ENCODE data around the gene SESN1.
"Not testable (repeated sequence)": the region's sequence is repeated elsewhere in the genome, so short reads cannot be mapped to it uniquely, and the experiment has no call there.

Gene SESN1

DNA sequence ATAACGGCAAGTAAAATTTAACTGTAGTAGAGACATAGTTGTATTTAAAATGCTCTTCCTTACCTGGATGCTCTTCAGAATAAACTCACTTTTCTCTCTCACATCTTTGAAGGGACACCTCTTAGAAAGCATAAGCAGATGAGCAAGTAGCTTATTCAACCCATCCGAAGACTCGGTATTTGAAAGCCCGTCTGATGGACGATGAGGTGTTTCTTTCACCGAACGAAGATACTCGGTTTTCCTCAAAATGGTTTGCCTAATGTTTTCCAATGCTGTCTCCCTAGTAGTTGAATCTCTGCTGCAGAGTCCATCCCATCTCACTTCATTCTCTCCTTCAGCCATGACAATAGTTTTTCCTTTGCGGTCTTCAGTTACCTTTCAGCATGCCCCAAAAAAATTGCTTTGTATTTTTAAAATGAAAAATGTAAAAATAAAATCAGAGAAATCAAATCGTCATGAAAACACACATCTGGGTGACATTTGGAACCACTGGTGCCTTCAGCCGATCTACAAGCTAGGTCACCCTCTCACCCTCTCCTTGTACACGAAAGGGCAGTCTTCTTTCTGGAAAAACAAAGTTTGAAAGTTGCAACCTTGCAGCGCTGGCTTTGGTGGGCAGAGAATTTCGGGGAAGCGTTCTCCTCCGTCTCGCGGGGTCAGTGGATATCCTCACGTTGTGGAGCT is 772 bp downstream of the SESN1 start:
- no peak for DNase-seq

DNA sequence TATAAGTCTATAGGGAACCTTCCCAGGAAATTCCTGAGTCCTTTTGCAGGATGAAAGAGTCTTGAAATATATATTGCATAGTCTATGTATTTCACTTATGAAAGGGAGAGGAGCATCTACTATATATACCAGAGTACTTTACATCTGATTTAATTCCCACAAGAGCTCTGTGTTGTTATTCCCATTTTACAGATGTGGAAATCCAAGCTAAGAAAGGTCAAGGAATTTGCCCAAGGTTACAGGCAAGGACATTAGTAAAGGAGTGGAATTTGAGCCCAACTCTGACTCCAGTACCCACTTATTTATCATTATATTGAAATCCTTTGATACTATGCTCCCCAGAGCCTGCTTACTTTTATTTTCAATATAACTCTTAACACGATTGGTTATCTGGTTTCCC is 2.6 kb downstream of the SESN1 start:
- DNase-seq = no peak

DNA sequence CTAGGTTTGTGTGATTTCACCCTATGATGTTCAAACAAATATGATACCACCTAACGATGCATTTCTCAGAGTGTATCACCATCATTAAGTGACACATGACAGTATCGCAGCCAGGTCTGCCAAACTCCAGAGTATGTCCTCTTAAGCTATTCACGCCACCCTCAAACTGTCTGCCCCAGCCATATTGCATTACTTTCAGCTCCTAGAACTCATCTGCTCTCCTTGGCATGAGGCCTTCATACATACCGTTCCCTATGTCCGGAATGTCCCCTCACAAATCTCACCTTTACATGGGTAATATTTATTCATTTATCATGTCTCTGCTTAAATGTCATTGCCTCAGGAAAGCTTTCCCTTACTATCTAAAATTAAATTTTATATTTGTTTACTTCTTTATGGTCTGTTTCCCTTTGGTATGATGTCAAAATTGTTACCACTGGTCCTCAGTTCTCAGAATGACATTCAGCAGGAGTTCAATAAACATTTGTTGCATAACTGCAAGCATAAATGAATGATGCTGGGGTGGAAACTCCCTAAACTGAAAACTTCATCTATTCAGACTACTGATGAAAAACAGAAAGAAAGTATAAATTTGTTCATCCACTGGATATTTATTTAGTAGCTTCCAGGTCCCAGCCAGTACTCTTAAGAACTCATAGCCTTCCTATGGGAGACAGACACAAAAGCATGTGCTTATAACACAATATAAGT is 3.2 kb downstream of the SESN1 start:
- no peak for DNase-seq

DNA sequence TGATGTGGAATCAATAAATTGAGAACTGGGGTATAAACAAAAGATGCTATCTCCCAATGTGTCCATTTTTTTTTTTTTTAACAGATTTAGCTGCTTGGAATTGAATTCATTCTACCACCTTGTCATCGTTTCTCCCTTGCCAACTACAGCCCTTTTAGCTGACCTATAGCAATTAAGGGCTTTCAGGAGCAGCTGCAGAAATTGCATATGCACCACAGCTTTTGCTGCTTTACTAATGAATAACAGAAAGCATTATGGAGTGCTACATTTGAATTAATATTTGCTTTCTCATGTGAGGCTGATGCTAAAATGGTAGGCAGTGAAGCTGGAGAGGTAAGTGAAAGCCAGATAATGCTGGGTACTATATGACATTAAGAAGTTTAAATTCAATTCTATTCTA is 5.7 kb downstream of the SESN1 start:
- DNase-seq = no peak

DNA sequence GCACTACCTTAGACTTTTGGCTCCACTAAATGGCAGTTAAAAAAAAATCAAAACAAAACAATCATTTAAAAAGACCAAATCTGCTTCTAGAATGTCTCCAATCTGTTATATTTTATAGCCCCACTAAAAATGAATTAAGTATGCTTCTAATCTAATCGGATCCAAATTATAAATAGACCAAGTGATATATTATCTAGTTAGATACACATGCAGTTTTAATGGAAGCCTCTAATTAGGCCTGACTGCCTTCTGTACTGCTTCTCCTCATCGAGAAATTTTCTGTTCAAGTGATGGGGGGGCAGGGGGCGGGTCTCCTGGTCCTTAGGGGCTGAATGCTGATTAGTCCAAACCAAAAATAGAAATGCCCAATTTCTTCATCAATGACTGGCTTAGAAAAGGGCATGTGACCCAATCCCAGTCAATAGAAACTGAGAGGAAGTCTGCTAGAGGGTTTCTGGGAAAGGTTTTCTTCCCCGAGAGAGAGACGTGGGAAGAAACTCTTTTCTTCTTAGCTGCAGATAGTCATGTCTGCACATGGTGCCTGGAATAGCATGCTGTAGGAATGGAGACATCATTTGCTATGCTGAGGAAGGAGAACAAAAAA is 6.9 kb downstream of the SESN1 start:
- DNase-seq = no peak

DNA sequence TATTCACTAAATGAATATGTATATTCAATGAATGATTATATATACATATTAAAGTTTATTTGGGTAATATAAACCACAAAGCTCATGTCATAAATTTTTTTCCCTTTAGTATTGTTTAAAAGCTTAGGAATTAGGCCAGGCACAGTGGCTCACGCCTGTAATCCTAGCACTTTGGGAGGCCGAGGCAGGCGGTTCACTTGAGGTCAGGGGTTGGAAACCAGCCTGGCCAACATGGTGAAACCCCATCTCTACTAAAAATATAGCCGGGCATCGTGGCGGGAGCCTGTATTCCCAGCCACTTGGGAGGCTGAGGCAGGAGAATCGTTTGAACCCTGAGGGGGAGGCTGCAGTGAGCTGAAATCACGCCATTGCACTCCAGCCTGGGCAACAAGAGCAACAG is 10.5 kb downstream of the SESN1 start:
- DNase-seq = not testable (repeated sequence)

DNA sequence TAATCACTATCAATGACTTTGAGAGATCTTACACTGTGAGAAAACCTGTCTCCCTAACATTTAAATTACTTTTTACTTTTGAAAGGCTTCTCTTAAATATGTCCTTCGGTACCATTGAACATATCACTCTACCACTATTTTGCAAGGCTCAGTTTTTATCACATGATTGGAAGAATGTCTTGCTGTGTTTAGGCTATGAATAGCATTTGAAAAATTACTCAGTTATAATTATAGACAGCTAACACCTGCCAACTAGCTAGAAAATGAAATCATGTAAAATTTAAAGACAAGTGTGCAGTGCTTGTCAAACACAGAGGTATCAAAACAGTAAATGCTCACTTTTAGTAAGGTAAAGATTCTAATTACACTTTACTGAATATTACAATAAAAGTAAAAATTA is 11.0 kb downstream of the SESN1 start:
- no peak for DNase-seq

DNA sequence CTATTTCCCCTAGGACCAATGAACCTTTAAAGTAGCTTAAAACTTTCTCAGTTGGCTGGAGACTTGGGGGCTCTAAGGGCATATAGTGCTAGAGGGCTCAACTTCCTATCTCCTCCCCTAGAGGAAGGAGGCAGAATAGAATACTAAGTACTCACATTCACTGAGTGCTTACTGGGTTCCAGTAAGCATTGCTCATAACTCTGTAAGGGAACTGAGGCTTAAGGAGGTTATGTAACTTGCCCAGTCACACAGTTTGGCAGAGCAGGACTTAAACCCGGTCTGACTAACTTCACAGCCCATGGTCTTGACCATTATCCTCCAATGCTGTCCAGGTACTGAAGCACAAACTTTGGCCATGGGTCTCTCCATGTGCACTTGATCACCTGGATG is 12.5 kb downstream of the SESN1 start:
- no peak for DNase-seq

DNA sequence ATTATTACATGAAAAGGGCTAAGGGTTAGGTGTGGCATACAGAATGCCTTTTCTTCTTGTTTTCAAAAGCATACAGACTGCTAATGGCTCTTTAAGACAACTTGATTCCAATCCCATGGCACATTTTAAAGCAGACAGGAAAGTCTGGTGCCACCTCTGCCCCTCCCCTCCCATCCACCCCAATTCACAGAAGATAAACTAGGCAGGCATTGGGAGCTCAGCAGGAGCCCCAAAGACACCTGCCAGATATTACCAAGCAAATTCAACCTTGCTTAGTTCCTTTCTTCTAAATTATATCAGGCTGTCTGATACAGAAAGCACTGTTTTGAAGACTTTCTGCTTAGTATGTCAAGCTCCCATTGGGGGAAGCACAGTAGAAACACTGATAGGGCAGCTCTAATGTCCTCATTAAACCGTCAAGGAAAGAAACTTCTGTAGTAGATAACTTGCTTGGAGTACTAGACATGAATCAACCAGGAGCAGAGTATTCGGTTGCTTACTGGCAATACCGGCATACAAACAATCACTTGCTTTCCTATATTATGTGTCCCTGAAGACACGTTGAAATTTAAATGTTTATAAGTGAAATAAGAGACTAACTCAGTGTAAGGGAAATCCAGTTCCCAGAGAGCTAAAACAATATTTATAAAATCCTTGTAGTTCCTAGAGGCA is 13.0 kb downstream of the SESN1 start:
- DNase-seq = no peak

DNA sequence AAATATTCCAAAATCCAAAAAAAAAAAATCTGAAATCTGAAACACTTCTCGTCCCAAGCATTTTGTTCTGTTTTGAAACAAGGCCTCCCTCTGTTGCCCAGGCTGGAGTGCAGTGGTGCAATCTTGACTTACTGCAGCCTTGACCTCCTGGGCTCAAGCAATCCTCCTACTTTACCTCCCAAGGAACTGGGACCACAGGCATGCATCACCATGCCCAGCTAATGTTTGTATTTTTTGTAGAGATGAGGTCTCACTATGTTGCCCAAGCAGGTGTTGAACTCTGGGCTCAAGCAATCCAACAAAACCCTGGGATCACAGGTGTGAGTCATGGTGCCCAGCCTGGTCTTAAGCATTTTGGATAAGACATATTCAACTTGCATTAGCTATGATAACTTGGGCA is 13.6 kb downstream of the SESN1 start:
- DNase-seq = no peak

DNA sequence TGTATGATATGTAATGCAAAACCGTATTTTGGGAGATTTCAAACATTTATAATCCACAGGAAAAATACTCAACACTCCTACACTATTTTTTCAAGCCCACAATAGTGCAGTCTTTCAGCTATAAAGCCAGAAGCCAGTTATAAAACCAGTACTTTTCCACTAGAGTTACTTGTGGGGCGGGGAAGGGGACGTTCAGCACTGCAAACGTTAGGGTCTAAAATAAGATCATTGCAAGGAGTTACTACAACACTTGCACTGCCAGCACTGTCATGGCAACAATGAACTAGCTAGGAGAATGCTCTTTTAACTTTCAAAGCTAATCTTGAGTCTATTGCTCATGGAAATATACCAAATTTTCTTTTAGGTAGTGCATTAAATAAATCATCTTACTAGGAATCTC is 14.7 kb downstream of the SESN1 start:
- no peak for DNase-seq

DNA sequence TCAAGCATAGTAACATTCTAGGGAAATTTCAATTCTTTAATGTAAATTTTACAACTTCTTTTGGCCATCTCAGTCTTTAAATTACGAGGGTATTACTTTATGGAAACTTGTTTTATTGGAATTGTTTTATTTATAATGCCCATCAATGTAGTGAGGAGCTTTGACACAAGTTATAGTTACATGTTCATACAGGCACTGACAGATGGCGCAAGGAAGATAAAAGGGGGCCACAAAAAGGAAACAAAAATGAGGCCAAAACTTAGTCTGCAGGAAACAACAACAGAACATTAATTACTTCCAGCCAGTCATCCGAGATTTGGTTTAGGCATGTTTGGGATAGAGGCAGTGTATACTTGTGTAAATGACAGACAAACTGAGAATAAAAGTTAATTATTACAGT is 18.3 kb downstream of the SESN1 start:
- DNase-seq = no peak

DNA sequence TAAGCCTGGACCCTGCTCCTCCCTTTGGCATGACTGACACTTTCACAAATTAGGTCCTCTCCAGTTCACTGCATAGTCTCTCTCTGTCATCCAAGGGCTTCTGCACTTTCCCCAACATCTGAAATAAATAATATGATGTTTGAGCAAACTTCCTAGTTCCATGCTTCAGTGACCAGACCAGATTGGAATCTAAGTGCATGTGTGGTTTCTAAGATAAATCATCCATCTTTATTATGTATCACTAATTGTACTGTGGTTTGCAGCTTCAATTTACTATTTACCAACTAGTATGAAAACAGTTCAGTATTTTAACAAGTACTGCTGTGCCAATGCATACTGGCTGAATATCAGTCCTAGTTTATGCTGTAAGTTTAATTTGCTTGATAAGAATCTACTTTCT is 18.7 kb downstream of the SESN1 start:
- DNase-seq = no peak

DNA sequence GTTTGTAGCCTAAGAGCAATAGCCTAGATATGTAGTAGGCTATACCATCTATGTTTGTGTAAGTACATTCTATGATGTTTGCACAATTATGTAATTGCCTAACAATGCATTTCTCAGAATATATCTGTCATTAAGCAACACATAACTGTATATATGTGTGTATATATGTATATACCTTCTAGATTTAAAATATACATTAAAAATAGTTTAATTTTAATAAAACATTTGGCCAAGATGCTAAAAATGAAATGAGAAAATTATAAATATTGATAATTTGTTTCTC is 20.6 kb downstream of the SESN1 start:
- DNase-seq = no peak

DNA sequence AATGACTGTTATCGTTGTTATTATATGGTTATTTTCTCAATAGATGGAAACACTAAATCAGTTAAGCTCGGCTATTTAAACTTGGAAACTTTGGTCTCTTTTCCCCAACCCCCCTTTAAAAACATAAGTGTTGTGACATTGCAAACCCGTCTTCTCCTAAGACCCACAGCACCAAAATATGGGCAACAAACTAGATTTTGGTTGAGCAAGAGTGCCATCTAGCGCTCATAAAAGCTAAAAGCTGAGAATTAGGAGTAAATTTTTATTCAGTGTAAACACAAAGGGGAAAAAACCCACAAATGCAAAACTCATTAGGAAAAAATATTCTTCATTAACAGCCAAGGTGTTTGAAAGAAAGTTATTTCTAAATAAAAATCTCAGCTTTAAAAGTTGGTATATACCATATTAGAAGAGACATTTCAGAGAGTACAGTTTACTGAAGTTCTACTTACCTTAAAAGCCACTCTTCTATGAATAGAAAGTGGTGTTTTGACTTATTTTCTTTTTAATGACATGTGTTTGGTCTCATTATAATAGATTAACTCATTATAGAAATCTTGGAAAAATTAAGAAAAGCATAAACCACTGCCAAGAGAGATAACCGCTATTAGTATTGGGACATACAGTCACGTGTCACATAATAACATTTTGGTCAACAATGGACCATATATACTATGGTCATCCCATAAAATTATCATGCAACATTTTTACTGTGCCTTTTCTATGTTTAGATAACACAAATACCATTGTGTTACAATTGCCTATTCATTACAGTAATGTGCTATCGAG is 21.1 kb downstream of the SESN1 start:
- DNase-seq = no peak

DNA sequence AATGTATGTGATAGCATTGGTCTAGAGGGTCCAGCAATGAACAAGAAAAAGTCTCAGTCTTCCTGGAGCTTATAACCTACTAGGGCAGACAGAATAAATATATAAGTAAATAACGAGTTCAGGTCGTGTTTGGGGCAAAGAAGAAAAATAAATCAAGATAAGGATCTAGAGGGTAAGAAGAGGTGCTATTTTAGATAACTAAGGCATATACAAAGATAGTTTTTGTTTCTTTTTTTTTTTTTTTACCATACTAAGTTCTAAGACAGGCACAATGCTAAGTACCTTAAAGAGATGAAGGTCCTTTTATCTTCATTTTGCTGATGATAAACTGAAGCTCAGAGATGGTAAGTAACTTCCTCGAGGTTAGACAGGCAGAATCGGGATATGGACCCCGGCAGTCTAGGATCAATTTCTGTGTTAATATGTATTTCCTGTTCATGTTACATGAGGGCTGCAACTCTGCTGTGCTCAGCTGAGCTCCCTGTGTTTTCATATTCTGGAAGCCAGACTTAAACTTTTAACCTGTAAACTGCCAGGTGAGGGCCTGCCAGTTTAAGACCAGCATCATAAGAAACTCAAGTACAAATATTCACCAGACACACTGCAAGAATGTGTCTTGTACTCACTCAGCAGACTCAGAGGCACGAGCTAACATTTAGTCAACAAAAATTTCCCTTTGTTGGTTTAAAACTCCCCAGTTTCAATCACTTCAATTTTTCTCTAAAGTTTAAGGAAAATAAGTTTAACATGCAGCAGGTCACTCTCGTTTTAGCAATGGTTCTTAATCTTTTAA is 23.3 kb downstream of the SESN1 start:
- no peak for DNase-seq

DNA sequence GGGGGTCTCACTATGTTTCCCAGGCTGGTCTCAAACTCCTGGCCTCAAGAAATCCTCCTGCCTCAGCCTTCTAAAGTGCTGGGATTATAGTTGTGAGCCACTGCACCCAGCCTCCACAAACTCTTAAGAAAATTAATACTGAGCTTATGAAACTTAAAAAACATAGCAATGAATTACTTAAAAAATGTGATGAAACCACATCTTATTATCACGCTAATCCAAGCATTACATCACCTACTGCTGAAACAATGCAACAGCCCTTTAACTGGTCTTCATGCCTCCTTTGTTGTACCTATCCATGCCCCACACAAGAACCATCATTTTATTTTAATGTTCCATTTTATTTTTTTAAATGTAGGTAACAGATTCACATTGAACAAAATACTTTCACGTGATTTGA is 24.9 kb downstream of the SESN1 start:
- DNase-seq = no peak

DNA sequence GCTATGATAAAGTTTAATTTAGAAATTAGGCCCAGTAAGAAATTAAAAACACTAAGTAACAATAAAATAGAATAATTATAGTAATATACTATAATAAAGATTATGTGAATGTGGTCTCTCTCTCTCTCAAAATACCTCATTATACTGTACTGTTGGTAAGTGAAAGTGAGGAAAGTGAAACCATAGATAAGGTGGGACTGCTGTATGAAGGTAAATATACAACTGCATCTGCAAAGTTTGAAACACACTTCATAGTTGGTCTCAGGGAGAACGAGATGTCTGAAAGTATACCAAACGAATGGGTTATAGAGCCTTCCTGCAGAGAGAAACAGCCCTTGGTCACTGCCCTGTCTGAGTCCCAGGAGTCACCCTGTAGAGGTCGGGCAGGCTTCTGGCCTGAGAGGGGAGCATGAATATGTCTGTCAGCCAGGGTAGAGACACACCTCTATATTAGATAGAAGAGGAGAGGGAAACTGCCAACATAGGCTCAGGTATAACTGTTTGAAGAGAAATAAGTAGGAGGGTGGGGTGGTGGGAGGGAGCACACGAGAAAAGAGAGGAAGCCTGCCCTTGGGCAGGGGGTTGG is 31.8 kb downstream of the SESN1 start:
- no peak for DNase-seq

DNA sequence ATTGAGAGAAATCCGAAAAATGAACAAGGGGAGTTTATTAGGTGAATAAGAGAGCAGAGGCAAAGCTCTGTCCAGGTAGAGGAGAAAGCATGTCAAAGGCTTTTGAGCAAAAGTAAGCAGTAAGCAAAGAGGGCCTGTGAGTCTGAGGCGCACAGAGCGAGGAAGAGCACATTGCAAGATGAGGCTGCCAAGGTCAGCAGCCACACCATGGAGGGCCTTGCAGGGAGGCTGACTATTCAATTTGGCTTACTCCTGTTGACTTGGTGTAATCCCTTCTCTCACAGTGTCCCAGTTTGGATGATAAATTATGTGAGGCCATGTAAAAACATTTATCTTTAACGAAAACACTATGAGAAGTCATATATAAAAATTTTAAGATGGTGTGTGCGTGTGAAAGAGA is 32.4 kb downstream of the SESN1 start:
- no peak for DNase-seq

DNA sequence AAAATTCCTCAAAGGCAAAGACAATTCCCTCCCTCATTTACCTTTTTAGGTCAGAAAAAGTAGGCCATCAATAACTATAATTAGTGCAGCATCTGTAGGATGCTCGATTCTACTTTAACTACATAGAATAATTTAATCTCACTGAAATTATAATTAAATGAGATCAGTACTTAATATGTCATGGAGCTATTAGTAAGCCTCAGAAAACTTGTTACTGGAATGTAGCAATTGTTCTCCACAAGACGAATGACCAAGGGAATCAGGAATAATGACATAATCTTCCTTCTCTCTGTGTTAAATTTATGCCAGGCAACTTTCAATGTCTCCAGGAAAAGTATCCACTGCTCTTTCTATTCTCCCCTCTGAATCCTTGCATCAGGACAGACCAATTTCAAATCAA is 34.1 kb downstream of the SESN1 start:
- no peak for DNase-seq

DNA sequence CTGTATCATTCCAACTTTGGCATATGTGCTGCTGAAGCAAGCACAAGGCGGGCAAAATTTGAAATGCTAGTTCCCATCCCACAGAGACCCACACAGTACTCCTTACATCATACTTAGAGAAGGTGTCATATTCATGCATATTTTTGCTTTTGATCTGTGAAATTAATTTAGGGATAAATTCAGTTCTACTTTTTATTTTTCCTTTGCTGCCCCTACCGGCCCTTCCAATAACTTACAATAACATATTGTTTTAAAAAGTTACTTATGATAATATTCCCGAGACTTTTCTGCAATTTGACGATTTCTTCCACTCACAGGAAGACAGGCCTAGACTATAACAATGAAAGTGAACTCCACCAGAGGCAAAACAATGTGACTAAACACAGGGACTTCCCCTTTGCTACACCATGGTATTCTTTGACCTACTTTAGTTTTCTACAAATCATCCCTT is 35.0 kb downstream of the SESN1 start:
- DNase-seq = no peak

DNA sequence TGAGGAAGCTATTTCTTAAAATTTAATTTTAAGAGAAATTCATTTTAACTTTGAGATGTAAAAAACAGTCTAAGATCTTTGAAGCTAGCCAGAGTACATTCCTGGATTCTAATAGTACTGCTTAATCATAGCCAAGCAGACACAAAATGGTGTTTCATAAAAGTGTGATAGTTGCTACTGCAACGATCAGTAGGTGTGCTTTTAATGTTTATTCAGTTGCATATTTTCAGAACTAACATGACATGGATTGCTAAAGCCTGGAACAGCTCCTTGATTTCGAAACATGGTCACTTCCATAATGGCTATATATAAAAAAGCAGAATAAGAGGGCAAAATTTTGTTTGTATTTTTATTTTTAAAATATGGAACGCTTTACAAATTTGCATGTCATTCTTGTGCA is 35.5 kb downstream of the SESN1 start:
- DNase-seq = no peak

Data from cortex of kidney (tissue), 1 donor.